Testis (tissue), 3 donors: Measurements from ENCODE around the gene PLEKHA8. TPM values are rescaled to one million over a fixed set of nuclear protein-coding genes. Genes with fewer than 3 reads are reported as not detected.

Experiments used
- DNase-seq: peaks from one replicate; pipeline ENCODE4 v3.0.0-alpha.2; 2019
- H3K27ac ChIP-seq, 2 donors: fragments of 200-600 bp; sonication (generic); one replicate each; pipeline ENCODE4 v1.5.1; 2019
- H3K27me3 ChIP-seq: fragments of 200-600 bp; sonication (generic); one replicate; pipeline ENCODE4 v1.5.1; 2019
- H3K36me3 ChIP-seq: fragments of 200-600 bp; sonication (generic); one replicate; pipeline ENCODE4 v1.5.1; 2017; ENCODE audit warnings: low read depth; ENCODE audit errors: missing control alignments
- H3K4me1 ChIP-seq: fragments of 200-600 bp; sonication (generic); one replicate; pipeline ENCODE4 v1.5.1; 2019
- H3K4me3 ChIP-seq, 2 donors: fragments of 200-600 bp; sonication (generic); one replicate each; pipeline ENCODE4 v1.5.1; 2017 to 2019
- H3K9me3 ChIP-seq: fragments of 200-600 bp; sonication (generic); one replicate; pipeline ENCODE4 v1.5.1; 2017
- POLR2A ChIP-seq: fragments of 450-650 bp; IDR thresholded peaks from one replicate; pipeline ENCODE4 v1.6.1; 2017; ENCODE audit warnings: antibody characterized with exemption, mild to moderate bottlenecking, moderate library complexity
- WGBS, 2 donors: methylation state at CpG; one replicate each; pipeline ENCODE4 v1.1.5; 2018; 5-methylcytosine and 5-hydroxymethylcytosine counted together
- intact Hi-C: fragments of 100-400 bp; cut with DNase I; formaldehyde crosslinking; loops from one replicate; pipeline ENCODE4 v1.15.1; 2023; ENCODE audit warnings: low total_unique reads
- polyA plus RNA-seq: library from polyadenylated mRNA; stranded (reverse); fragments of 350-450 nt; fragmentation: Illumina TruSeq; extraction: RNeasy Lipid Tissue Mini Kit (QIAGEN cat#74804); gene quantifications from one replicate; pipeline ENCODE4 v1.2.3, GENCODE V29; 2014; ENCODE audit warnings: low read depth, low replicate concordance; ENCODE audit not compliant: insufficient read depth
- total RNA-seq, 2 donors: library from RNA; depleted of rRNA; stranded (reverse); fragments of >200 nt; gene quantifications; one replicate each; pipeline ENCODE4 v1.2.3, GENCODE V29; 2016
- TF ChIP-seq, protein P1 (sequence below), 3 experiments: fragments of 450-650 bp in 2 of 3; fragments of 200-600 bp in 1 of 3; sonication (generic) in 1 of 3; IDR thresholded peaks; one replicate each; pipeline ENCODE4 v1.5.1; 2016 to 2019; ENCODE audit warnings: antibody characterized with exemption in 3 of 3, mild to moderate bottlenecking in 2 of 3, moderate library complexity in 1 of 3

Gene PLEKHA8
- total and polyA plus RNA-seq, 3 donors from 2014 or later: 7.1 to 14.5 (median 11.0) TPM

DNA sequence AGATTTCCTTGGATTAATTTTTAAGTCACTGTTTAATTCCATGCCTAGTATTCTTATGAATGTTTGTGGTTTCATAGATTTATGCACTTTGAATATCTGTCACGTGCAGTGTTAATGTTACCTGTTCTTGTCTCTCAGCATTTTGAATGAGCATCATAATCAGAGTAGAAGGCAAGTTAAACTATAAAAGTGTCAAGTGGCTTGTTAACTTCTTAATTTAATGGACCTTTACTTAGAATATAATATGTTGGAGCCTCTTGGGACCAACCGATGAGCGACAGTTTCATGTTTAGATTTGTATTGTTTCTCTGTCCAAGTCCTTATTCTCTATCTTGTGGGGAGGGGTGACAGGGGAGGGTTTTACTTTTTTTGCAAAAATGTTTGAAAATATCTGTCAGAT is 56.0 kb downstream of the PLEKHA8 start:
- Histone ChIP-seq H3K9me3 (no peaks in the 10 kb centered on the region), H3K27ac (no peak overlapping the region), H3K4me1 (no peaks in the 10 kb centered on the region), H3K27me3 (no peaks in the 10 kb centered on the region), H3K4me3 (no peak overlapping the region), H3K36me3 (no peaks in the 10 kb centered on the region)
- DNase-seq: no peak
- no peak for TF ChIP-seq POLR2A
- TF ChIP-seq, protein P1, sequence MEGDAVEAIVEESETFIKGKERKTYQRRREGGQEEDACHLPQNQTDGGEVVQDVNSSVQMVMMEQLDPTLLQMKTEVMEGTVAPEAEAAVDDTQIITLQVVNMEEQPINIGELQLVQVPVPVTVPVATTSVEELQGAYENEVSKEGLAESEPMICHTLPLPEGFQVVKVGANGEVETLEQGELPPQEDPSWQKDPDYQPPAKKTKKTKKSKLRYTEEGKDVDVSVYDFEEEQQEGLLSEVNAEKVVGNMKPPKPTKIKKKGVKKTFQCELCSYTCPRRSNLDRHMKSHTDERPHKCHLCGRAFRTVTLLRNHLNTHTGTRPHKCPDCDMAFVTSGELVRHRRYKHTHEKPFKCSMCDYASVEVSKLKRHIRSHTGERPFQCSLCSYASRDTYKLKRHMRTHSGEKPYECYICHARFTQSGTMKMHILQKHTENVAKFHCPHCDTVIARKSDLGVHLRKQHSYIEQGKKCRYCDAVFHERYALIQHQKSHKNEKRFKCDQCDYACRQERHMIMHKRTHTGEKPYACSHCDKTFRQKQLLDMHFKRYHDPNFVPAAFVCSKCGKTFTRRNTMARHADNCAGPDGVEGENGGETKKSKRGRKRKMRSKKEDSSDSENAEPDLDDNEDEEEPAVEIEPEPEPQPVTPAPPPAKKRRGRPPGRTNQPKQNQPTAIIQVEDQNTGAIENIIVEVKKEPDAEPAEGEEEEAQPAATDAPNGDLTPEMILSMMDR (IDR thresholded peaks at IDR 0.05): no peak
- 92 to 96% methylated on average over 3 of the region's 3 CpGs for WGBS, 2 donors
- intact Hi-C loops: no loop called here

DNA sequence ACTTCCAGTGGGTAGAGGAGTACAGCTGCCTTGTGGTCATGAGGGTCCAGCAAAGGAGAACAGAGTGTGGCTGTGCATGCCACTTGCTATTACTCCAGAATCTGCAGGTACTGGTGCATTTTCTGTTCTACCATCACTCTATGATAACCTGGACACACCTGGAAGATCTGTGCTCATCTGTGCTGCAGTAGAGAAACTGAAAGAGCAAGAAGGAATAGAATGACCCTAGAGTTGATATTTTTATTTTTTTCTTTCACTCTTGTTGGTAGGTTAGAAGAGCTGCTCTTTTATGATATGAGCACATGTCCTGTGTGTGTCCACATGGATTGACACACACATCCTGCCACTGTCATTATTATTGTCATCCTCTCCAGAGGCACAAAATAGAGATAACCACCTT is 58.3 kb downstream of the PLEKHA8 start:
- H3K4me1 ChIP-seq: no peaks in the 10 kb centered on the region
- no peak overlapping the region for H3K27ac ChIP-seq
- DNase-seq: no peak
- H3K4me3 ChIP-seq: no peak overlapping the region
- no peak for TF ChIP-seq POLR2A
- TF ChIP-seq, protein P1 (IDR thresholded peaks at IDR 0.05): no peak
- intact Hi-C loops: no loop called here
- no peaks in the 10 kb centered on the region for H3K36me3 ChIP-seq
- no peaks in the 10 kb centered on the region for H3K9me3 ChIP-seq
- H3K27me3 ChIP-seq: no peaks in the 10 kb centered on the region

DNA sequence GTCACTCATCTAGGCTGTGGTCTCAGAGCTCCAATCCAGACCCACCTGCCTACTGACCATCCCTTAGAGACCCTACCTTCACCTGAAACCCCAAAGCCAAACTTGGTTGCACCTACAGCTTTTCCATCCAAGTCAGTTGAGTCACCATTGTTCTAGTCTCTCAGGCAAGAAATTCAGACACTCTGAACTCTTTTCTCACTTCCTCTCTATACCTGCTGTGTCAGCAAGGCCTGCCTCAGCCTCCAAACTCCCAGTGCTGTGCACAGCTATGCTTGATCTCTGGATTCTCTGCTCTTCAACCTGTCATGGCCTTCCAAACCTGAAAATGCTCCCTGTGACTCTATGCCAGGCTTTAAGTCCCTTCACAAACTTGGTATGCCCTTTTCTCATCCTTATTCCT is 59.2 kb downstream of the PLEKHA8 start:
- TF ChIP-seq POLR2A: no peak
- TF ChIP-seq, protein P1 (IDR thresholded peaks at IDR 0.05): no peak
- no peak for DNase-seq
- no peaks in the 10 kb centered on the region for H3K27me3 ChIP-seq
- H3K27ac ChIP-seq: no peak overlapping the region
- no peaks in the 10 kb centered on the region for H3K36me3 ChIP-seq
- no peak overlapping the region for H3K4me3 ChIP-seq
- no peaks in the 10 kb centered on the region for H3K4me1 ChIP-seq
- intact Hi-C loops: no loop called here
- H3K9me3 ChIP-seq: no peaks in the 10 kb centered on the region

DNA sequence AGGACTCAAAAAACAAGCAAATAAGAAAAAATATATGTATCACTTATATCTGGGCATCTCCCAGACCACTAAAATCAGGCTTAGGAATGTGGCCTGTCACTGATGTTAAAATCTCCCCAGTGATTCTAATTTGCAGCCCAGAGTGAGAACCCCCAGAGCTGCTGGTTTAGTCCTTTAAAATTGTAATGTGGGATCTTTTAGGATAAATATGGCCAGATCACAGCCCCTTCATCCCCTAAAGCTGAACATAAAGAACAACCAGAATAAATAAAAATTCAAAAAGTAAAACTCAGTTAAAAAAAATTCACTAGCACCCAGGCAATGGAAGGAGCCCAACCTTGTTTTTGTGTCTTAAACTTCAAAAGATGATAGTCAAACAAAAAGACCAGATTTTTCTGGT is 60.1 kb downstream of the PLEKHA8 start:
- no peak overlapping the region for H3K27ac ChIP-seq
- H3K4me1 ChIP-seq: no peaks in the 10 kb centered on the region
- intact Hi-C loops: no loop called here
- no peak for DNase-seq
- no peak overlapping the region for H3K4me3 ChIP-seq
- H3K27me3 ChIP-seq: no peaks in the 10 kb centered on the region
- TF ChIP-seq, protein P1 (IDR thresholded peaks at IDR 0.05): no peak
- TF ChIP-seq POLR2A: no peak
- H3K9me3 ChIP-seq: no peaks in the 10 kb centered on the region
- no peaks in the 10 kb centered on the region for H3K36me3 ChIP-seq

DNA sequence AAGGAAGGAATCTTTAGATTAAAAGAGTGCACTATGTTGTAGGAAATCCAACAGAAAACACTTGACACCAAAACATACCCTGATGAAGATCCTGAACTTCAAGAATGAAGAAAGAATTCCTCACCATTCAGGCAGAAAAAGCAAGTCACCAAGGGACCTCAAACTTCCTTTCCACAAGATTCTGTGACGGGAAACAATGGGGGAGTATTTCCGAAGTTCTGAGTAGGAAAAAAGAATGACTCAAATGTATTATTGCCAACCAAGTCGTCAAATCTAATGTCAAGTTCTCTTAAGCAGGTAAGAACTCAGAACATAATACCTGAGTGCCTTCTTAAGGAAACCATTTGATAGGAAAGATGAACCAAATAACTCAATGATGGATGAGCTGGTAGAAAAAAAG is 61.9 kb downstream of the PLEKHA8 start:
- 88 to 92% methylated on average over 3 of the region's 3 CpGs for WGBS, 2 donors
- H3K27ac ChIP-seq: no peak overlapping the region
- H3K9me3 ChIP-seq: no peaks in the 10 kb centered on the region
- H3K36me3 ChIP-seq: no peaks in the 10 kb centered on the region
- no peaks in the 10 kb centered on the region for H3K4me1 ChIP-seq
- DNase-seq: no peak
- no peak overlapping the region for H3K4me3 ChIP-seq
- H3K27me3 ChIP-seq: no peaks in the 10 kb centered on the region
- intact Hi-C loops: no loop called here
- TF ChIP-seq POLR2A: no peak
- TF ChIP-seq, protein P1 (IDR thresholded peaks at IDR 0.05): no peak
